Measurements from ENCODE around the gene POM121C.
"Not testable (repeated sequence)": the region's sequence is repeated elsewhere in the genome, so short reads cannot be mapped to it uniquely, and the experiment has no call there.

DNA sequence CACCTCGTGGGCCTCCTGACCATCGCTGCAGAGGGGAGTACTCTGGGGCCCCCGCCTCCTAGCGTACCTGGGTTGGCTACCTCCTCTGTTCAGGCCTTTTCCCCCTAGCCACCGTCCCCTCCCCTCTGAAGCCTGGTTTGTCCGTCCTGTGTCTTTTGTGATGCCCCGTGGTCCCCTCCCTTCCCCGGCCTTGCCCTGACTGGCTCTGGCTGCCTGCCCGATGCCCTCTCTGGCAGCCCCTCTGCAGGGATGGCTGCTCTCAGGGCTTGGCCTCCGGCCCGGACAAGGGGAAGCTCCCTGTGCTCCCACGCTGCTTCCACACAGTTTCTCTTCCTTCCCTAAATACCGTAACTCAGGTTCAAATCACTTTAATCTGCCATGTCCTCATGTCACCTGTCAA, 66.4 kb downstream of the POM121C start:
- TF ChIP-seq, protein P1, sequence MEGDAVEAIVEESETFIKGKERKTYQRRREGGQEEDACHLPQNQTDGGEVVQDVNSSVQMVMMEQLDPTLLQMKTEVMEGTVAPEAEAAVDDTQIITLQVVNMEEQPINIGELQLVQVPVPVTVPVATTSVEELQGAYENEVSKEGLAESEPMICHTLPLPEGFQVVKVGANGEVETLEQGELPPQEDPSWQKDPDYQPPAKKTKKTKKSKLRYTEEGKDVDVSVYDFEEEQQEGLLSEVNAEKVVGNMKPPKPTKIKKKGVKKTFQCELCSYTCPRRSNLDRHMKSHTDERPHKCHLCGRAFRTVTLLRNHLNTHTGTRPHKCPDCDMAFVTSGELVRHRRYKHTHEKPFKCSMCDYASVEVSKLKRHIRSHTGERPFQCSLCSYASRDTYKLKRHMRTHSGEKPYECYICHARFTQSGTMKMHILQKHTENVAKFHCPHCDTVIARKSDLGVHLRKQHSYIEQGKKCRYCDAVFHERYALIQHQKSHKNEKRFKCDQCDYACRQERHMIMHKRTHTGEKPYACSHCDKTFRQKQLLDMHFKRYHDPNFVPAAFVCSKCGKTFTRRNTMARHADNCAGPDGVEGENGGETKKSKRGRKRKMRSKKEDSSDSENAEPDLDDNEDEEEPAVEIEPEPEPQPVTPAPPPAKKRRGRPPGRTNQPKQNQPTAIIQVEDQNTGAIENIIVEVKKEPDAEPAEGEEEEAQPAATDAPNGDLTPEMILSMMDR (IDR thresholded peaks at IDR 0.05 in 8 of 11, conservative IDR thresholded peaks at IDR 0.05 in 3 of 11), result not testable (repeated sequence)
- TF ChIP-seq POLR2A (IDR thresholded peaks at IDR 0.05), result not testable (repeated sequence)
